T follicular helper cell (primary cell): ENCODE measurements around the gene ANG.
"Not testable (repeated sequence)": the region's sequence is repeated elsewhere in the genome, so short reads cannot be mapped to it uniquely, and the experiment has no call there.

ENCODE experiments used
- DNase-seq: peaks from one replicate; pipeline ENCODE4 v3.0.0-alpha.2; 2020; ENCODE audit warnings: low read depth
- total RNA-seq, 2 experiments: gene quantifications; one replicate each; lab custom pipeline; 2026; lab: John Stamatoyannopoulos, UW

ANG gene
- total RNA-seq: 0.22 to 0.54 reads per million in 2 experiments

DNA sequence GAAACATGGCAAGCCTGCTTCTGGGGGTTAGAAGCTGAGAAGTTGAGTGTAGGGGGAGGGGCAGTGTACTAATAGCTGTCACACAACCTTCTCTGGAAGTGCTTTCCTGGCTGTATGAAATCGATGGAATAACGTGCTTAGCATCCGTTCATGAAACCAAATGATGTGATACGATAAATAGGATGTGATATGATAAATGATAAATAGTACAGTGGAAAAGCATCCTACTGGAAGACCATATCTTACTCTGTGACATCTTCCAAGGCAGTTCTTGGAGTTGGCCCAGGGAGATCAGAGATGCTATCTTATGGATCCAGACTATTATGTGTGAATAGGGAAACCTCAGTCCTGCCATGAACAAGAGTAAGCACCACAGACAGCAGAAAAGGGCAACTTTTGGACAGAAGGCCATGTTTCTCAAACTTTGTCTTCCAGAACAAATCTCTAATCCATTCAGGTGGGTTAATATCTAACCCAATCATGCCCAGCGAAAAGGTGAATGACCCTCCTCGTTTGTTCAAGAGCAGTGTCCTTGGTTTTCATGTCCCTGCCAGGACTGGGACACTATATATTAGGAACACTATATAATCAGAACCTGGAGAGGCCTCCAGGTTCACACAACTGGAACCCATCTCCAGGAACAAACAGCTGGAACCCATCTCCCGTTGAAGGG is at the start of gene ANG:
Gene ANG, plus strand, starts transcription at position 598 of the 673 bp plus-strand sequence. CDS start 4,801 bp downstream, outside the sequence.
- no peak for DNase-seq

DNA sequence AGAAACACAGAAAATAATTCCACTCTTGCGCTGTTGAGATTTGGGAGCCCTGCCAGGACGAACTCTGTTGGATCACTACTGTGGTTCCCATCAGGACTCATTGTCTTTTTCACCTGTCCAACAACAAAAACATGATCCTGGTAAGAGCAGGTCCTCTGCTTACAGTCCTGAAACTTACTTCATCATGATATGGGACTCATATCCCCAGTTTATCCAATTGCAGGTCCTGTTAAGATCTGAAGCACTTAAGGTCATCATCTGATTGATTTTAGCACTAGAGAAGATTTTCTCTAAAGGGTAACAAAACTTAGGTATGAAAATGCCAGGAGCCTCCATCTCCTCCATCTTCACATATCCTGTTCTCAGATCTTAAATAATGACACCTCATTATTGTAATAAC is 47.0 kb upstream of the ANG start, which contains the start of gene OR6S1:
Gene OR6S1, minus strand, starts transcription at position 101 of the 400 bp plus-strand sequence. Its CDS starts 0 bp downstream, at position 101.
- no peak for DNase-seq

DNA sequence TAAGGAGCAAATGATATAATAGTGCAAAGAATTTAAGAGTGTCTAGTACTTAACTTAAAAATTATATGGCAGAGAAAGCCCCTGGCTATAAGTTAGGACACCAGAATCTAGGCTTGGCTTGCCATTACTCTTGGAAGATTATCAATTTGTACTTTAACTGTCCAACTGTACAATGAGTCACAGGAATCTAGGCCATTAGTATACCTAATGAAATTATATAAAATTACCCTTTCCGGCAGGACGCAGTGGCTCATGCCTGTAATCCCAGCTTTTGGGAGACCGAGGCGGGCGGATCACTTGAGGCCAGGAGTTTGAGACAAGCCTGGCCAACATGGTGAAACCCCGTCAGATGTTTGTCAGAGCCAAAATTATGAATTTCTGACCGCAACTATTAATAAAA is 46.4 kb upstream of the ANG start:
- no peak for DNase-seq

DNA sequence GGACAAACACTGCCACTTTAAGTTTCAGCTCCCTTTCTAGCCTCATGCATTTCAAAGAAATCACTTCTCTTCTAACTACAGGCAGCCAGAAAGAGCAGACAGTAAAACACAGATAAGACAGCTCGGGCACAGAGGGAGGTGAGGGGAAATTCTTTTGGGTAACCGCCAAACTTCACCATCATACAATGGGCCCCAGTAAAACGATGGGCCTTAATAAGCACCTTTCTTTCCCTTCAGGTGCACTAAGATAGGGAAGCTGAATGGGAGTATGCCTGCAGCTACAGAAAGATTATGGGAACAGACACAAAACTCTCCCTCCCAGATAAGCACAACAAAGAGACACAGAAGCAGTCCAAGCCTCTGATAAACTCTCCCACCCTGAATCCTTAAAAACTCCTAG is 45.8 kb upstream of the ANG start:
- DNase-seq: not testable (repeated sequence)

DNA sequence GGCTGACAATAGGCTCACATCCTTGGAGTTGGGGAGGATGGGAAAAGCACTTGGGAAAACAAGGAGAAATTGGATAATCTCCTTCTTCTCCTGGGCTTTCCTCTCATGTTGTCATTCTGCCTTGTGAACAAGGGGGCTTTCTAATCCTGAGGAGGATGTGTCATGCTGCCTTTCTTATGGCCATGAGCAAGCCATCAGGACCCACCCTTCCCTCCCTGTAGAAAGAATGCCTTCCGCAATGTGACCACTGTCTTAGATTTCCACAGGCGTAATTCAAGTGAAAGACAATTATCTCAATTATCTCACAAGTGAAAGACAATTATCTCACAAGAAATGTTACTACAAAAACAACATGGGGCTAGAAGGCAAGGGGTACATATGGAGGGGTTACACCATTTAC is 44.0 kb upstream of the ANG start:
- DNase-seq: no peak

DNA sequence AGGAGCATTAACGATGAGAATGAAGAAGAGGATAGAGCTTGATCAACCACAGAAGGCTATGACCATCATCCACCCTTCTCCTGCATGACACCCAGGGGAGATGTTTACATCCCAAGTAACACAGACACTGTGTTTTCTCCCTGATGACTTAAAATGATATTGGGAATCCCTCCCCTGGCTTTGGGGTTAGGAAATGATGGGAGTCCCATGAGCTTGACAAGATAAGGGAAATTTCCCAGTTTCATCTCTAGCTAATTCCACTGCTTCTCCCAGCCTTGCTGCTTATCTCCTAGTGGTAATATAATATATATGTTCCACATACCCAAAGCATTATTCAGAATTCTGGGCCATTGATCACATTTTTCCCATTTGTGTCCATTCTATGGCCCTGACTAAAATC is 43.1 kb upstream of the ANG start:
- DNase-seq: no peak

DNA sequence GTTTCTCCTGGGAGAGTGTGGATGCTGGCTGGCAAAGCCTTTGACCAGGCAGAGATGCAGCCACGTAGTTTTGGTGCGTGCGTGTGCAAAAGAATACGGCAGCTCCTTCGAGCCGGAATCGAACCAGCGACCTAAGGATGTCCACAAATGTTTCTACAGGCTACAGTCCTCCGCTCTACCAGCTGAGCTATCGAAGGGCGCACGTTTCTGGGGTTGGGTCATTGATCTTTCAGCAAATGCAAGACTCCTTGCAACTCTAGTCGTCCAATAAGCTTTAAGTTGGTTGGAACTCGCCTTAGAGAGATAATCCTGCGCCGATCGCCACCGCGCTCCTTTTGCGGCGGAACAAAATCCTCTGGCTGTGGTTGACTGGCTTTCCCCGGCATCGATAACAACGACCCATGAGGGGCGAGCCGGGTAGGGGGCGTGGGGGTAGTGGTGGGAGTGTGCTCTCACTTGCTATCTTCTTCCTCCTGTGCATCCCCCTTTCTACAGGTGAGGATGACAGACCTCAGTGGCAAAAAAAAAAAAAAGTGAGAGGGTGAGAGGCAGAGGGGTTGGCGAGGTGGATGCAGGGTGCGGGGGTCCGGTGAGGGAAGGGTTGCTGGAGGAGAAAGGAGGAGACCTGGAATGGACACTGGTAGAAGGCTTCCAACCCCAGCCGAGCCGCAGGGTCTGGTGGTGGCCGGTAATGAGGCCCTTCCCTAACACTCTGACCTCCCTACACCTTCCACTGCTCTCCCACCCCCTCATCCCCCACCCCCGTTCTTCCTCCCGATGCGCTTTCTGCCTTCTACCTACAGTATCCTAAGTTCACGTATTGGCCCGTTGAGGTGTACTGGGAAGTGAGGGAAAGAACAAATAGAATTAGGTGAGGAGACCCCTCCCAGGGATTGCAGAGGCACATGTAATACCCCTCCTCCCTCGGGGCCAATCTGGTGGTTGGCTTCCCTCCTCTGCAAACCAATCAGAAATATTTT is 35.3 kb upstream of the ANG start:
- no peak for DNase-seq

DNA sequence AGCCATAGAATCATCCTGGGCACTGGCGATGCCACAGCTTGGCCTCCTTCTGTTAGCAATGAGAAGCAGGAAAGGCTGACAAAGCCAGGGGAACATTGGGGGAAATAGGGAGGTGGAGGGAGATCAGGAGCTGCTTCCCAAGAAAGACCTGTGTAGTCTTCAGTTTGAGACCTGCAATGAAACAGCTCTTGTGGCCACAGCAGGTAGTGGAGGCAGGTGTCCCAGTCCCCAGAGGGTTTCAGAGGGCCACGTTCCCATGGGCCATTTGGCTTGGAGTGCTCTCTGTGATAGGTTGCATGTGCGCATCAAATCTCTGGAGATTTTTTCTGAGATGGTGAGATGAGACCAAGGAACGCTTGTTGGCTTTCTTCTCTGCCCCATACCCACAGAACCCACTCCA is 32.7 kb upstream of the ANG start:
- no peak for DNase-seq

DNA sequence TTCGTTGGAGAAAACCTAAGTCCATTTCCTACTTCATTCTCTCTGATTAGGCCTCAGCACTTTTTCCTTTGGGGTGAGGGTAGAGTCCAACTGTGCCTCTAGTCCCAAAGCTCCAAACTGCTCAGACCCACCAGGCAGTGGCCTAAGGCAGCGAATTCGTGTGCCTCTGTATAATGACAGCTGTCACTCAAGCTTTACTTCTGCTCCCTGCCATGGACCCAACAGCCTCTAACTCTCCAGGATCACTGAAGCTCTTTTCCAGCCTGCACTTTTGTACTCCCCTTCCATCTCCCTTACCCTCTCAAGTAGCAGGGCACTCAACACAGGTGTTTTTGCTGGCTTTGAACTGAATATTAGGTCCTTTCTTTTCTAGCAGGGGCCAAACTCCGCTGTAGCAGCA is 32.3 kb upstream of the ANG start:
- DNase-seq: no peak

DNA sequence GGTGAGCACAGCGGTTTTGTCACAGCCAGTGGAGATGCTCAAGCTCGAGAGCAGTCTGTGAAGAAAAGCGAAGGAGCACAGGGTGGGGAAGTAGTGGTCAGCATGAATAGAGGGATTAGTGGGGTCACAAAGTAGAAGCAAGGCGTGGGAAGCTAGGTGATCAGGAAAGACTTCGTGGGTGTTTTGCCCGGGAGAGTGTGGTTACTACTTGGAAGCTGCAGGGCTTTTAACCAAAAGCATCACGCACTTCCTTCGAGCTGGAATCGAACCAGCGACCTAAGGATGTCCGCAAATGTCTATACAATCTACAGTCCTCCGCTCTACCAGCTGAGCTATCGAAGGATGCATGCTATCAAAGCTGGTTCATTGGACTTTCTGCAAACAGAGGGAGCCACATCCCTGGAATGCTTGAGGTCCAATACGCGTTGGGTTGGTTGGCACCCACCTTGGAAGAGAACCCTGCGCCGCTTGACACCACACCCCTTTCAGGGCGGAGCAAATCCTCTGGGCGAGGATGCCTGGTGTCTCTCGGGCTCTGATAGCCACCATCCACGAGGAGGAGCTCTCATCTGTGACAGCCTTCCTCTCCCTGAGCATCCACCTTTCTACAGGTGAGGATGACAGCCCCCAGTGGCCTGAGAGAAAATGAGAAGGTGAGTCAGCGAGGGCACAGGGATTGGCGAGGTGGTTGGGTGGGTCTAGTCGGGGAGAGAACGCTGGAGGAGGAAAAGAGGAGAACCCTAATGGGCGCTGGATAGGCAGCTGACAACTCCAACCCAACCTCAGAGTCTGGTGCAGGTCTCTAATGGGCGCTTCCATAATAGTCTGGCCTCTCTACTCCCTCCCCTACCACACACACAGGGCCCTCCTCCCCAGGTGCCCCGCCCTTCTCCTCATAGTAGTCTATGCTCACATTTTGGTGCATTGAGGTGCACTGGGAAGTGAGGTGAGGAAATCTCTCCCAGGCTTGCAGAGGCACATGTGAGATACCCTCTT is 31.1 kb upstream of the ANG start:
- no peak for DNase-seq

DNA sequence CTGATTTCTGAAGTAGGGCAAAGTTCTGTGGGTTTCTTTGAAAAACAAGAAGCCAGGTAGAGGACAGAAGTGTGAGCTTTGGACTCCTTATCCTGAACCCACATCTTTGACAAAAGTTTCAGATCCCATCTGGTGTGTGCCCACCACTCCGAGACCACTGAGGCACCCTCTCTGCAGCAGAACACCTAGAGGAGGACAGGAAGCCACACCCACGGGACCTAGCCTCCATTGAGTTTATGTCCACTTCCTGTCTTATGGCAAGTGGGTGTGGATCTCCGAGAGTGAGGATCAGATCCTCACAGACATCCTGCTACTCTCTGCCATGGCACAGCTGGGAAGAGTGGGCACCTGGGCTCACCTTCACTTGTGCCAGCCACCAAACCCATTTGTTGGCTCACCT is 30.3 kb upstream of the ANG start:
- no peak for DNase-seq

DNA sequence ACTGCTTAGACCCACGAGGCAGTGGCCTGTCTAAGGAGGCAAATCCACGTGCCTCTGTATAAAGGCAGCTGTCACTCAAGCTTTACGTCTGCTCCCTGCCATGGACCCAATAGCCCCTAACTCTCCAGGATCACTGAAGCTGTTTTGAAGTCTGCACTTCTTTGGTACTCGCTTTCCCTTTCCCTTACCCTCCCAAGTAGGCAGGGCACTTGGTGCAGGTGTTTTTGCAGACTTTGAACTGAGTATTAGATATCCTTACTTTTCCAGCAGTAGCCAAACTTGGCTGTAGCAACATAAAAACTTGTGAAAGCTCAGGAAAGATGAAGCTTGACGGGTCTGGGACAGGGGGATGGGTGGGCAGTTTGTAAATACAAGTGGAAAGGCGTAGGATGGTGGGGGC is 29.2 kb upstream of the ANG start:
- DNase-seq: no peak

DNA sequence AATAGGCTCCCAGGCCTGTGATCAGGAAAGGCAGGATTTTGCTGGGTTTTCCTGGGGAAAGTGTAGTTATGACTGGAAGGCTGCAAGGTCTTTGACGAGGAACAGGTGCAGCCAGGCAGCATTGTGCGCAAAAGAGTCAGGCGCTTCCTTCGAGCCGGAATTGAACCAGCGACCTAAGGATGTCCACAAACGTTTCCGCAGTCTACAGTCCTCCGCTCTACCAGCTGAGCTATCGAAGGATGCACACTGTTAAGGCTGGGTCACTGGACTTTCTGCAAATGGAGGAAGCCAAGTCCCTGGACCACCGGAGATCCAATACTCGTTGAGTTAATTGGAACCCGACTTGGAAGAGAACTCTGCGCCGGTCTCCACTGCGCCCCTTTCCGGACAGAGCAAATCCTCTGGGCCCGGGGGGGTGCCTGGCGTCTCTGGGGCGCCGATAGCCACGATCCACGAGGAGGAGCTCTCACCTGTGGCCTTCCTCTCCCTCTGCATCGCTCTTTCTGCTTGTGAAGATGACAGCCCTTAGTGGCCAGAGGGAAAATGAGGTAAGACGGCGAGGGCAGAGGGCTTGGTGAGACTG is 28.7 kb upstream of the ANG start:
- no peak for DNase-seq

DNA sequence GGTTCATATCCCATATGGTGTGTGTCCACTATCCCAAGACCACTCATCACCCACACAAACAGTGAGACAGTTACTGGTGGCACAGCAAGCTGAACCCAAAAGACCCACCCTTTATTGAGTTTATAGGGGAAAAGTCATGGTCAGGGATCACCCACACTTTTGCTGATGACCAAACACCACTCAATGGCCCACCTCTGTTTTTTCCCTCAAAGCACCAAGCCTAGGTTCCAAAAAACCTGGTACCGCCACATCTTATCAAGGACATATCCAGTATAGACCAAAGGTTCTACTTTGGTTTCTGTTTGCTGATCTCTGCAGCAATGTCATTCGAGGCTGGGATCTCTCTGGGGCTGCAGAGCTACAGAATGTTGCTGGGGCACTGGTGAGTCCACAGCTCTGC is 27.4 kb upstream of the ANG start:
- no peak for DNase-seq

DNA sequence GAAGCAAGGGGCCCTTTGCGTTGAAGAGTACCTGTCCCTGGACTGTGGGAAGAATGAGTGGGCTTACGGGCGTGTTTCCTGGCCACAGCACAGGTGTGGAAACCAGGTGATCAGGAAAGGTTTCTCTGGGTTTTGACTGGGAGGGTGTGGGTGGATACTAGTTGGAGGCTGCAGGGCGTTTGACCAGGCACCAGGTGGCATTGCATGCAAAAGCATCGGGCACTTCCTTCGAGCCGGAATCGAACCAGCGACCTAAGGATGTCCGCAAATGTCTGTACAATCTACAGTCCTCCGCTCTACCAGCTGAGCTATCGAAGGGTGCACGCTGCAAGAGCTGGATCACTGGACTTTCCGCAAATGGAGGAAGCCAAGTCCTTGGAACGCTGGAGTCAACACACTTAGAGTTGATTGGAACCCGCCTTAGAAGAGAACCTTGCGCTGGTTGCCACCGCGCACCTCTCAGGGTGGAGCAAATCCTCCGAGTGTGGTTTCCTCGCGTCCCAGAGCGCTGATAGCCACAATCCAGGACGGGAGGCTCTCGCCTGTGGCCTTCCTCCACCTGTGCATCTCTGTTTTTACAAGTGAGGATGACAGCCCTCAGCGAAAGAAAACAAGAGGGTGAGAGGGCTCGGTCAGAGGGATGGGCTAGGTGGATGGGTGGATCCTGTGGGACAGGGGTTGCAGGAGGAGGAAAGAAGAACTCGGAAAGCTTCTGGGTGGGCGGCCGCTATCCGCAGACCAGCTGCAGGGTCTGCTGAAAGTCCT is 25.4 kb upstream of the ANG start:
- peak; percentile 65 for DNase-seq

DNA sequence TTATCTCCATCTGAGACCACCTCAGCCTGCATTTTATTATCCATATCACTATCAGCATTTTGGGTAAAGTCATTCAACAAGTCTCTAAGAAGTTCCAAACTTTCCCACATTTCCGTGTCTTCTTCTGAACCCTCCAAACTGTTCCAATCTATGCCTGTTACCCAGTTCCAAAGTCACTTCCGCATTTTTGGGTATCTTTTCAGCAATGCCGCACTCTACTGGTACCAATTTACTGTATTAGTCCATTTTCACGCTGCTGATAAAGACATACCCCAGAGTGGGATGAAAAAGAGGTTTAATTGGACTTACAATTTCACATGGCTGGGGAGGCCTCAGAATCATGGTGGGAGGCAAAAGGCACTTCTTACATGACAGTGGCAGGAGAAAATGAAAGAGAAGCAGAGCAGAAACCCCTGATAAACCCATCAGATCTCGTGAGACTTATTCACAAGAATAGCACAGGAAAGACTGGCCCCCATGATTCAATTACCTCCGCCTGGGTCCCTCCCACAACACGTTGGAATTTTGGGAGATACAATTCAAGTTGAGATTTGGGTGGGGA is 22.1 kb upstream of the ANG start:
- DNase-seq: not testable (repeated sequence)

DNA sequence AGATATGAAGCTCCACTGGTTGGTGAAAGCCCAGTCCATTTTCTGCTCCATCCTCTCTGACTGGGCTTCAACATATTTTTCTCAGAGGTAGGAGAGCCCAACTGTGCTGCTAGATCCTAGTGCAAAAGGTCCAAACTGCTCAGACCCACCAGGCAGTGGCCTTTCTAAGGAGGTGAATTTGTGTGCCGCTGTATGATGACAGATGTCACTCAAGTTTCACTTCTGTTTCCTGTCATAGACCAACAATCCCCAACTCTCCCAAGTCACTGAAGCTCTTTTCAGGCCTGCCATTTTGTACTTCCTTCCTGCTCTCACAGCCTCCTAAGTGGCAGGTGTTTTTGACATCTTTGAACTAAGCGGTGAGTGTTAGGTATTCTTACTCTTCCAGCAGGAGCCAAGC is 20.6 kb upstream of the ANG start:
- DNase-seq: no peak

DNA sequence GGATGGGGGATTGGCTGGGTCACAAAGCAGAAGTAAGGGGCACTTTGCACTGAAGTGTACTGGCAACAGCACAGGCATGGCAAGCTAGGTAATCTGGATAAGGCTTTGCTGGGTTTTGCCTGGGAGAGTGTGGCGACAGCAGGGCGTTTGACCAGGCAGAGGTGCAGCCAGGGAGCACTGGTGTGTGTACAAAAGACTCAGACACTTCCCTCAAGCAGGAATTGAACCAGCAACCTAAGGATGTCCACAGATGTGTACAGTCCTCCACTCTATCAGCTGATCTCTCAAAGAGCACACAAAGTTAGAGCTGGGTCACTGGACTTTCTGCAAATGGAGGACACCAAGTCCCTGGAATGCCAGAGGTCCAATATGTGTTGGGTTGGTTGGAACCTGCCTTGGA is 19.6 kb upstream of the ANG start:
- no peak for DNase-seq

DNA sequence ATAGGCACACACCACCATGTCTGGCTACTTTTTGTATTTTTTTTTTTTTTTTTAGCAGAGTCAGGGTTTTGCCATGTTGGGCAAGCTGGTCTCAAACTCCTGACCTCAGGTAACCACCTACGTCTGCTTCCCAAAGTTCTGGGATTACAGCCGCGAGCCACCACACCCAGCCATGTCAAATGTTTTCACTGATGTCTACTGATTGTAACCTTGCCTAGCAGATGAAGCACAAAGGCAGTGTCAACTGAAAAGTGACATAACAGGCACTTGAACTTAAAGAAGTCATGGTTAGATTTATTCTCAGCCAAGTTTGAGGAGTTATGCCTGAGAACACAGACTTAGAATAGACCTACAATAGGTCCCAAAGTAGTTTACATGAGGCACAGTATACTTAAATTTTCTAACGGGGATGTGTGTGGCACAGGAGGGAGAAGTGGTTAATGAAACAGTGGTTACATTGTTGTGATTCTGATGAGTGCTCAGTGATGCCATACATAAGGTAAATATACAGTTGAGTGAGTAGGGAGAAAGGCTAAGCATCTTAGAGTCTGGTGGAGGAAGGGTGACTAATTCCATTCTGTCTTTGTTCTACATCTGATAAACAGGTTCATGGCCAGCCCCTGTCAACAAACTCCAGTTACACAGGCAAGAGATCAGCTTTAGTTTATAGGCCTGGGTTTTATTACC is 16.8 kb upstream of the ANG start:
- no peak for DNase-seq

DNA sequence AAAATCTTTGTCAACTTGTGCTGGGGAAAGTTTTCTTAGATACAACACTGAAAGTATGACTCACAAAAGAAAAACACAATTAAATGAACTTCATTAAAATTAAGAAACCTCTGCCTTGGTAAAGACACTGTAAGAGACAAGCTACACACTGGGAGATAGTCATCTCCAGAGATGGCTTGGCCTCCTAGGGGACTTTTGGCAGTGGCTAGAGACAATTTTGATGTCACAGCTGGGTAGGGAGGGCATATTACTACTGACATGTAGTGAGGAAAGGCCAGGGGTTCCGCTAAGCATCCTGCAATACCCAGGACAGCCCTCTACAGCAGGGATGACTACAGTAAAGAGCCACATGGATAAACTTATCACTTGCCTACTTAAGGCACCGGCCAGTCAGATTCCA is 12.9 kb upstream of the ANG start:
- DNase-seq: no peak
